MM.1S (cell line): Measurements from ENCODE around the gene SDHAF1.

Source experiments
- DNase-seq: peaks from one replicate; pipeline ENCODE4 v3.0.0-alpha.2; 2015
- H2AFZ ChIP-seq: fragments of 300-600 bp; sonication (generic); 2 replicates; pipeline ENCODE4 v1.6.0; 2016; ENCODE audit warnings: antibody characterized with exemption, low read length
- H3F3A ChIP-seq: fragments of 300-600 bp; sonication (generic); 2 replicates; pipeline ENCODE4 v1.6.1; 2016; ENCODE audit warnings: mild to moderate bottlenecking, antibody characterized with exemption, low read length, moderate library complexity, mixed read lengths; ENCODE audit not compliant: insufficient read depth
- H3K27ac ChIP-seq: fragments of 300-600 bp; sonication (generic); 2 replicates; pipeline ENCODE4 v1.5.1; 2016; ENCODE audit warnings: mild to moderate bottlenecking, low read length
- H3K27me3 ChIP-seq: fragments of 300-600 bp; sonication (generic); replicated peaks from 2 replicates; pipeline ENCODE4 v1.6.0; 2016; ENCODE audit warnings: low read length; ENCODE audit not compliant: insufficient read depth
- H3K36me3 ChIP-seq: fragments of 300-600 bp; sonication (generic); replicated peaks from 2 replicates; pipeline ENCODE4 v1.6.1; 2016; ENCODE audit warnings: mild to moderate bottlenecking, low read length, mixed read lengths; ENCODE audit not compliant: insufficient read depth
- H3K4me1 ChIP-seq: fragments of 300-600 bp; sonication (generic); 2 replicates; pipeline ENCODE4 v1.6.1; 2016; ENCODE audit warnings: low read length, mixed read lengths
- H3K4me2 ChIP-seq: fragments of 300-600 bp; sonication (generic); 2 replicates; pipeline ENCODE4 v1.6.0; 2016; ENCODE audit warnings: low read depth, low read length
- H3K4me3 ChIP-seq: fragments of 300-600 bp; sonication (generic); 2 replicates; pipeline ENCODE4 v1.5.1; 2016; ENCODE audit warnings: low read length, mixed read lengths
- H3K79me2 ChIP-seq: fragments of 300-600 bp; sonication (generic); 2 replicates; pipeline ENCODE4 v1.6.1; 2016; ENCODE audit warnings: mixed run types, low read length, mixed read lengths
- H3K9ac ChIP-seq: fragments of 300-600 bp; sonication (generic); 2 replicates; pipeline ENCODE4 v1.6.1; 2016; ENCODE audit warnings: low read length, mixed read lengths
- H3K9me2 ChIP-seq: fragments of 300-600 bp; sonication (generic); replicated peaks from 2 replicates; pipeline ENCODE4 v1.6.1; 2016; ENCODE audit warnings: mild to moderate bottlenecking, low read length, mixed read lengths; ENCODE audit not compliant: insufficient read depth
- H3K9me3 ChIP-seq: fragments of 300-600 bp; sonication (generic); replicated peaks from 2 replicates; pipeline ENCODE4 v1.6.1; 2016; ENCODE audit warnings: mild to moderate bottlenecking, low read length, mixed read lengths; ENCODE audit not compliant: insufficient read depth
- H4K20me1 ChIP-seq: fragments of 300-600 bp; sonication (generic); 2 replicates; pipeline ENCODE4 v1.6.1; 2016; ENCODE audit warnings: mild to moderate bottlenecking, low read length, moderate library complexity, mixed read lengths; ENCODE audit not compliant: insufficient read depth
- CTCF ChIP-seq: fragments of 300-600 bp; sonication (generic); IDR thresholded peaks from 2 replicates; pipeline ENCODE4 v1.5.1; 2016; ENCODE audit warnings: antibody characterized with exemption, low read length, mixed read lengths
- EZH2 ChIP-seq: fragments of 300-600 bp; sonication (generic); optimal IDR thresholded peaks from 2 replicates; pipeline ENCODE3; 2017; ENCODE audit warnings: low read depth, mild to moderate bottlenecking, antibody characterized with exemption, low read length, mixed read lengths
- EZH2phosphoT487 ChIP-seq: fragments of 300-600 bp; sonication (generic); IDR thresholded peaks from 2 replicates; pipeline ENCODE4 v1.6.1; 2018; ENCODE audit warnings: antibody characterized with exemption, low read length

Gene SDHAF1

GRCh38 chr19:36013280-36014011, 18.5 kb downstream of the SDHAF1 start:
- DNase-seq, result no peak
- H3K27ac ChIP-seq, result no peak overlapping the region
- H3K79me2 ChIP-seq, result peaks cover 17% of the 10 kb centered on the region
- H3K4me1 ChIP-seq, result peaks cover 5% of the 10 kb centered on the region
- peak overlapping the region; percentile 92 for H3K4me2 ChIP-seq
- peak overlapping the region; percentile 91 for H3K4me3 ChIP-seq
- no peaks in the 10 kb centered on the region for H4K20me1 ChIP-seq
- TF ChIP-seq CTCF (no peak), EZH2phosphoT487 (no peak), EZH2 (no peak)
- no peaks in the 10 kb centered on the region for H3F3A ChIP-seq
- H3K9me2 ChIP-seq, result no peaks in the 10 kb centered on the region
- H3K9me3 ChIP-seq, result no peaks in the 10 kb centered on the region
- peak overlapping the region; percentile 81 for H3K9ac ChIP-seq
- H3K36me3 ChIP-seq, result no peaks in the 10 kb centered on the region
- H3K27me3 ChIP-seq, result no peaks in the 10 kb centered on the region
- H2AFZ ChIP-seq, result peak overlapping the region; percentile 90

DNA sequence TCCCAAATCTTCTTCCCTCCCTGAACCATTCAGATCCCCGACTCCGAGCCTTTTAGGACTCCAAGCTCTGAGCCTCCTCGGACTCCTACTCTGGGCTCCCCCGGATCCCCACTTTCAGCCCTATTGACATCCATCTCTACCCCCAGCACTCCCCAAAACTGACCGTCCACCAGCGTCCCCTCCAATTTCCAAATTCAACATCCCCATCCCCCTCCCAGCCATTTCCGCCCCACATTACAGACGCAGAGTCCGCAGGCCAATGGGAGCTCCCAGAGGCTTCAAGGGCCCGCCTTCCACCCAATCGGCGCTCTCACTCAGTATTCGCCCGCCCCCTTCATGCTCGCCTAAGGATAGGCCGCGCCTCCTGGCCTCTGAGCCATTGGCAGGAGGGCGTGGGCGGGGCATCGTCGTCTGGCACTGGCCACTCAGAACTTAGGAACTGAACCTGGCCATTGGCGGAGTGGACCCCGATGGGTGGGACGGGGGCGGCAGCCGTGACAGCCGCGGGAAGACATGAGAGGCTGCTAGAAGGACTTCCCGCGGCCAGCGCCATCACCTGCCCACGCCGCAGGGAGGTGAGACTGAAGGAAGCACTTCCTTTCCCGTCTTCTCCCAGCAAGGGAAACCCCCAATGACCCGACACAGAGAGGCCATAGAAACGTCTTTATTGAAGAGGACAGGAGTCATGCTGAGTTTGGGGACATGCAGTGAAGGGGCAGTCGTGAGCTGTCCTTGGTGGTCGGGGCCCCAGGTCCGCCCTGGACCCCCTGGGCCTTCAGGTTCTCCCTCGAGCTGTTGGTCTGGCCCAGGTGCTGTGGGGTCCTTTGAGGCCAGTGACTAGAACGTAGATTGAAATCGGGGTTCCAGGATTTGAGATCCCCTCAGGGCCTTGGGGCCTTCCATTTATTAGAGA, 19.3 kb downstream of the SDHAF1 start, which contains the start of gene ALKBH6:
Gene ALKBH6 (minus strand): TSS at position 202 of the 913 bp plus-strand sequence. CDS start 816 bp downstream, outside the sequence.
- Histone ChIP-seq H3K27me3 (no peaks in the 10 kb centered on the region), H3K9me2 (no peaks in the 10 kb centered on the region), H3K79me2 (peaks cover 17% of the 10 kb centered on the region), H4K20me1 (no peaks in the 10 kb centered on the region), H3K9ac (peak within 1 kb of the TSS; percentile 81), H2AFZ (peak within 1 kb of the TSS; percentile 90), H3K4me3 (peak within 1 kb of the TSS; percentile 91), H3F3A (no peaks in the 10 kb centered on the region), H3K4me2 (peak within 1 kb of the TSS; percentile 92), H3K27ac (no peak within 1 kb of the TSS), H3K4me1 (peaks cover 5% of the 10 kb centered on the region), H3K36me3 (no peaks in the 10 kb centered on the region), H3K9me3 (no peaks in the 10 kb centered on the region)
- peak; percentile 99 for DNase-seq
- TF ChIP-seq CTCF (no peak), EZH2phosphoT487 (no peak), EZH2 (no peak)

DNA sequence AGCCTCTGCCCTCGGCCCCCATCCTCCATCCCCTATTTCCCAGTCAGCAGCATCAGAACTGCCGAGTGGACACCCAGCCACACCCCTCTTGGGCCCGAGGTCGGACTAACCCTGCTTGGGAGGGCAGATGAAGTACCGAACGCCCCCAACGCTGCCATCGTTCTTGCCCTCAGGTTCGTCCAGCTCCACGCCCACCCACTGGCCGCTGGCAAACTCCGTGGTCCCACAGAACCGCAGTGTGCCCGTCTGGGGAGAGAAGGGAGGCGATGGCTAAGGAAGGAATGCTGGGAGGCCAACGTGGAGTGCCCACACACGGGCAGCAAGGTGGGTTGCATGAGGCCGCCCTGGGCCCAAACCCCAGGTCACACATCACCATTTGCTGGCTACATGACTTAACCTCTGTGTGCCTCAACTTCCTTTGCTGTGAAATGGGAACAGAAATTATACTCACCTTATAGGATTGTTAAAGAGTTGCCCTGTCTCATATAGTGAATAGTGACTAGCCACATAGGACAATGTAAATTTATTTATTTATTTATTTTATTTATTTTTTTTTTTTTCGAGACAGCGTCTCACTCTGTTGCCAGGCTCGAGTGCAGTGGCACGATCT, 24.2 kb downstream of the SDHAF1 start:
- Histone ChIP-seq H3F3A (no peaks in the 10 kb centered on the region), H3K9ac (no peak overlapping the region), H4K20me1 (no peaks in the 10 kb centered on the region), H3K4me2 (no peak overlapping the region), H2AFZ (no peak overlapping the region), H3K4me1 (peaks cover 5% of the 10 kb centered on the region), H3K9me2 (no peaks in the 10 kb centered on the region), H3K79me2 (peaks cover 8% of the 10 kb centered on the region; the same call in 1 of the 2 replicates), H3K4me3 (no peak overlapping the region), H3K9me3 (no peaks in the 10 kb centered on the region), H3K27ac (no peak overlapping the region), H3K36me3 (no peaks in the 10 kb centered on the region), H3K27me3 (no peaks in the 10 kb centered on the region)
- no peak for TF ChIP-seq CTCF
- DNase-seq, result no peak
